ENCODE data around the gene GAP43.

GAP43 gene

DNA sequence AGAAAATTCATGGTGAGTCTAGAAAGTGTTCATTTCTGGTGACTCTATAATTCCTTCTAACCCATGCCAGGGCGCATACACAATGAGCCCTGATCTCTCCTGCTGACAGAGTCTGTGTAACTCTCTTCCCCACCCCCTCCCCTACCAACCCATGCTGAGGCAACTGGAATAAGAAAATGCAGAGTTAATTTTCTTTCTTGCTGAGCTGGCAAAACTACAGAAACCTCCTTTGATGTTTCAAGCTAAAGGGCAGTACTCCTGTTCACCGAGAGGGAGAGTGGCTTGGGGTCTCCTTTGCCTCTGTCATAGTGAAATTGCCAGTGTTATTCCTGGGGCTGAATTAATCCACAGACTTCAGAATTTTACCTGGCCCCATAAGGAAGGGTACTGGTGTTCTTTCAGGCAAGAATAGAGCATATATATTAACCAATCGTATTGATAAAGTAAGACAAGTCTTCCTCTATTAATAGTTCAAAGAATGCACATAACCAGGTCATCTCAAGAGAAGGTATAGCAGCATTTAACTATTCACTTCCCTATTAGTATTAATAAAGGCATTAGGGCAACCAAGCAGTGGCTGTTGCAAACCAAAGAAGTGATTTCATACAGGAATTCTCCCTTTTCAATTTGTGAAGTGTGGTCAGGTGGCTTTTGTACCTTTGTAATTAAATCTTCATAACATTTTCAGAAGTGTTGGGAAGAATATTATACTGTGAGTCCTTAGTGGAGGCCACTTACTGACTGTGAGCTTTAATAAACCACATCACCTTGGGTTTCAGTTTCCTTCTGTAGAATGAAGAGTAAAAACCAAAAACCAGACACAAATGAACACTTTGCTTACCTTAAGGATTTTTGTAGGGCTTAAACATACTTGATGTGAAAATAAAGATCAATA, 4.1 kb downstream of the GAP43 start:
- no peak for DNase-seq (ENCODE audit: low spot score)

- DNase-seq (ENCODE audit: low spot score) = no peak
Observed at GRCh38 chr3:115628075-115628412, 4.7 kb downstream of the GAP43 start.

GRCh38 chr3:115630850-115631249, 7.5 kb downstream of the GAP43 start:
- DNase-seq (ENCODE audit: low spot score) = no peak

DNA sequence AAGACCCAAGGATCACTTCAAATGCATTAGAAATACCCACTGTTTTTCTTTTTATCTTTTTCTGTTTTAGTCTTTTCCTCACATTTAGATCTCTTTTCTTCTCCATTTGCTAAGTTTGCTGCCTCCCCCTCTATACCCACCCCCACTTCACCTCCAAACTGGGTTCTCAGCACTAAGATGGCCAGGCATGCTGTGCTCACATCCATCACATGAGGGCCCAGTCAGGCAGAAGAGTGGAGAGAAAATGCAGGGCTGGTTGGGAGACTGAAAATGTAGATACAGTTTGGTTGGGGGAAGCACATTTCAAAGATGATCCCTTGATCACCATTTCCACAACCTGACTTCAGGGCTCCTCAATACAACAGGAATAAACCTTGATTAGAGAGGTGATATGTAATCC, 8.7 kb downstream of the GAP43 start:
- DNase-seq (ENCODE audit: low spot score) = no peak

- no peak for DNase-seq (ENCODE audit: low spot score)
Observed at GRCh38 chr3:115633467-115633866, 10.2 kb downstream of the GAP43 start.

DNA sequence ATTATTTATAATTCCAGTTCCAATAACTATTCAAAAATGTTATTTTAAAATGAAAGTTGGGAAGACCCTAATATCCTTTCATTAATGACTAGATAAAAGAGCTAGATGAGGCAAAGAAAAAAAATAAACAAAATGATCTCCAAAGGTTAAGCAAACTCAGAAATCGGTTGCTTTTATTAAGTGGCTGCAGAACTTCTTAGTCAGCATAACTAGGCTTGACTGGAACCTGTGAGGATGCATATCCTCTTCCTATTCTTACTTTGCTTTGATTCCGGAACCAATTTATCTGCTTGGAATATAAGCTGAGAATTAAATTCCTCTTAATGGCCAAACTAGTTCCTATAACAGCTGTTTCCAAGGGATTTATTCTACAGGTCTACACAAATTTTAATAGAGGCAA, 10.7 kb downstream of the GAP43 start:
- no peak for DNase-seq (ENCODE audit: low spot score)

DNA sequence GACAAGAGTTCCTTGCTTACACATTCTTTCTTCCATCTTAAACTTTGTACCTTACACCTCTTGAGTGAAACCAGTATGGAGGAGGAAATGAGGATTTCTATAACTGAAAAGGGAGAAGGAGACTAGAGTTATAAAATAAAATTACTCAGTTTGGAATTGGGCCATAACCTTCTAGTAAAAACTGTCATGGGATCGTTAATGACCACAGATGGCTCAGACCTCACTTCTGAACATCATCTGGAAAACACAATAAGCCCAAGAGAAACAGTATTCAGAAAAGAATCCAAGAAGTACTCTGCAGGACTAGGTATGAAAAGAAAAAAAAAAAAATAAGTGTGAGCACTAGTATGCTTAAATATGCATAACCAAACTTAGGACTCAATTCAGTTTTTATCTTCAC, 12.1 kb downstream of the GAP43 start:
- DNase-seq (ENCODE audit: low spot score) = no peak

DNA sequence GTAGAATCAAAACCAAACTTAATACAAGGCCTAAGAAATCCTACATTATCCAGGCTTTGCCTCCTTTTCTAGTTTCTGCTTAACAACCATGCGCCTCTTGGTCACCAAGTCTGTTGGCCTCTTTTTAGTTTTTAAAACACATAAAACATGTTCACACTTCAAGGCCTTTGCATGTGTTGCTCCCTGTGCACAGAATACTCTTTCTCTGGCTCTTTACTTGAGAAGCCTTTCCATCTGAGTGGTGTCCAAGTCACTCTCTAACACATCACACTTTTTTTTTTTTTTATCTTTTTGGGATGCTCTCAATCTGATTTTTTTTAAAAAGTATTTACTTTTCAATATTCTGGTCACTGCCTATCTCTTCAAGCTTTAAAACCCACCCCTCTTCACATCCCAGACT, 14.9 kb downstream of the GAP43 start:
- DNase-seq (ENCODE audit: low spot score) = no peak

- no peak for DNase-seq (ENCODE audit: low spot score)
Observed at GRCh38 chr3:115638991-115639390, 15.7 kb downstream of the GAP43 start.

GRCh38 chr3:115644391-115644790, 21.1 kb downstream of the GAP43 start:
- no peak for DNase-seq (ENCODE audit: low spot score)

GRCh38 chr3:115646027-115646690, 22.8 kb downstream of the GAP43 start:
- DNase-seq (ENCODE audit: low spot score) = no peak

DNA sequence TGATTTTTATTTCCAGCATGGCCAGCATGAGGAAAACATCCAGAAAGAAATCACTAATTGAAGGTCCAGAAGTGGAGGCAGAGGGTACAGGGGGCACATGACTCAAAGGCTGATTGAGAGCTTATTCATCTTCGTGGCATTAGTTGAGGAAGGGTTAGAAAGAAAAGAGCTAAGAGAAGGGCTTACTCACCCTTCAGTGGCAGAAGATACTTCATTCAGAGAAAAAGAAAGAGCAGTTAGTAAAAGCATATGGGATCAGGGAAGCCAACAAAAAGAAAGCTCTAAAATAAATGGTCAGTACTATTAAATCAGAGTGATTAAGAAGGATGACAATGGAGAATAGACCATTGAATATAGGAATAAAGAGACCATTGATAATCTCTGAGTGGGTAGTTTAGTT, 25.2 kb downstream of the GAP43 start:
- peak; percentile 40 for DNase-seq (ENCODE audit: low spot score)

DNA sequence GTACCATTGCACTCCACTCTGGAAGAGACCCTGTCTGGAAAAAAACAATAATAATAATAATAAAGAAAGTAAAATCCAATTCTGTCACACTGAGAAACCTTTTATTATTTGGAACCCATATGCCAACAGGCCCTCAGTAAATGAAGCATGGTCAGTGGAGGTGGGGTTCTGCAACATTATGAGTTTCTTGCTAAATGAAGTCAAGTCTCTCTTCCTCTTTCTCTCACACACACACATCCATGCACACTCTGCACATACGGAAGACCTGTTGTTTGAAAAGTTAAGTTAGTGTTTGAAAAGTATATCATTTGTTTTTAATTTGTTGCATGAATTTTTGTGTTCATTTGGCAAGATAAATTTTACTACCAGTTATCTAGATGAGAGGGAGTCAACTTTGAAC, 27.8 kb downstream of the GAP43 start:
- DNase-seq (ENCODE audit: low spot score) = no peak

DNA sequence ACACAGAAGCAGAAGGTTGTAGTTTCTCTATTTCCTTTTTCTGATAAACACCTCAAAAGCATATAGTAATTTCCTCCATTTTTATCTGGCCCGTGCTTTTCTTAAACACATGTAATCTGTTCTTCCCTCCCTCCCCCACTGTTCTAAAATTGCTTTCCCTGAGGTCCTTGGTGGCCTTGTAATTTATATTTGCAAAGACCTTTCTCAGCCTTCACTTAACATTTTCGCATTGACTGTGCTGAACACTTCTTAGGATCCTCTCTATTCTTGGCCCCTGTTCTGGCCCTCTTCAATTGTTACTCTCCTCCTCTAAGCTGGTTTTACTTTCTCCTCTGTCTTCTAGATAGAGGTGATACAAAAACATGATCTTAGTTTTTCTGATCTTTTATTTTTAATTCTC, 28.3 kb downstream of the GAP43 start:
- no peak for DNase-seq (ENCODE audit: low spot score)

- DNase-seq (ENCODE audit: low spot score) = no peak
Observed at GRCh38 chr3:115652738-115653137, 29.4 kb downstream of the GAP43 start.

DNA sequence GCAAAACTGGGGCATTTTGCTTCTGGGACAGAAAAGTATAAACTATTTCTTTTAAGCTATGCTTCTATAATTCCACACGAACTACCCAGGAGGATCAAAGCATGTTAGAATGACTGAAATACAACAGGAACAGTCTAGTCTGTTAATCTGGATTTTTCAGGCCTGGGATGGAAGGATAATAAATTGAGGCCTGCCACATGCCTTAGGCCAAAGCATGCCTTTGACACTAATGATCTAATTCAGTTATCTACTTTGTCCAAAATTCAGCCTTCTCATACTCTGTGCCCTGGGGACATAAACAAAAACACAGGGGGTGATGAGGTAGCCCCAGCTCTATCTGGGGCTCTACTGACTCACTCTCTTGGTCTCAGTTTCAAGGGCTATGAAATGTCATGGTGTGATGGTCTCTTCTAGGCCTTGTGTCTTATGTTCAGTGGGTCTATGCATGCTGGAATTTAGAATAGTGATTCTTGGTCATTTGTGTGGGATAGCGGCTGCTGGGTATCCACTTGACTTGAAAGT, 32.5 kb downstream of the GAP43 start:
- DNase-seq (ENCODE audit: low spot score) = no peak

DNA sequence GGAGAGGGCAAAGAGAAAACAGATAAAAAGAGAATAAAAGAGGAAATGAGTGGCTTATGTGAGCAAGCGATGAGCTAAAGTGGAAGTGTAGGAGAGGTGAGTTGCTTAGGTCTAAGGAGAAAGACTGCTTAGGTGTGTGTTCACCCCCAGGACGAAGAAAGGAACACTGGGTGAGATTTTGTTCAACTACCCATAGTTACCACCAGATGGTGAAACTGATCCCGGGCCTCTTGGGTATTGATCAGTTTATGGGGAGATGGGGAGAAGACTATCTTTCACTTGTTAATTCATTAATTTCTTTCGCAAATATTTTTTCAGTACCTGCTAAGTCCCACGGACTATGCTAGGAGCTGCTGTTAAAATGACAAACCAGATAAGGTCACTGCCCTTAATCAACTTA, 33.9 kb downstream of the GAP43 start:
- DNase-seq (ENCODE audit: low spot score) = no peak

DNA sequence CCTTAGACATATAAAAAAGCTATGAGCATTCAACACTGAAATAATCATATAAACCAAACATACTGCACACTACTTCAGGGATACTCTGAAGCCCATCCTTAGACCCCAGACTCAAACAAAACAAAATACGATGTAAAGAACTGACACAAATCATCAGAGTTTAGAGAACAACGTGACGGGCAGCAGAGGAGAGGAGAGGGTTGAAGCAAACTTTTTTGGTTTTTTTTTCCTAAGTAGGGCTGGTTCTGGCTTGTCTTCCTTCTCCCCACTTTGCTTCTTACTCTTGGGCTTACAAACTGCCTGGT, 34.7 kb downstream of the GAP43 start:
- no peak for DNase-seq (ENCODE audit: low spot score)

GRCh38 chr3:115658337-115659181, 35.2 kb downstream of the GAP43 start:
- DNase-seq (ENCODE audit: low spot score) = peak; percentile 67

- no peak for DNase-seq (ENCODE audit: low spot score)
Observed at GRCh38 chr3:115659253-115660220, 36.2 kb downstream of the GAP43 start.

DNA sequence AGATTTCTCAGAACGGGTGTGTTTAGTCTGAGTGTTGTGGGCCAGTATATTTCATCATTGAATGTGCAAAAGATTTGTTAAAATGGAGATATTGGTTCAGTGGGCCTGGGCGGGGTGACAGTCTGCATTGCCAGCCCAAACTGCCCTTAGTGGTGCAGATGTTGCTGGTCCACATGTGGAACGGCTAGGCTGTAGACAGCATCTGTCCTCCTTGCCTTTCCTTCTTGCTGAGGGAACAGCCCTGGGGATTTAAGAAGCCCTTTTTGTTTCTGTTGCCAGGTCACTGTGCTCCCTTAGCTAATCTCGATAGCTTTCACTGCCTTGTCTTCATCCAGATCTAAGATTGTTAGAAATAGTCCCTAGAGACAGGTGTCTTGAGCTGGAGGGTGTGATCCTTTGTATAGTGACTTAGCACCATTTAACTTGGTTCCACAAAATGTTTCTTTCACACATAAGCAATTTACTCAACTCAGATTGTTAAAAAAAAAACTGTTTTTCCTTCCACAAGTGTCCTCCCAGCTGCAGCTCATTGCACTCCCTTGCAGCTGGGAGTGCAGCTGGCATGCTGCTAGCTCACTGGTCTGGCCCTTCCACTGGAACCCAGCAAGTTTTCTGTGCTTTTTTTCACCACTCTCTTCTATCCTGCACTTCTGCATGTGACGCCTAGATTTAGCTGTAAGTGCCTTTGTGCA, 37.5 kb downstream of the GAP43 start:
- DNase-seq (ENCODE audit: low spot score) = peak; percentile 18
